ENCODE data around the gene GOLGA6L22.
"Not testable (repeated sequence)": the region's sequence is repeated elsewhere in the genome, so short reads cannot be mapped to it uniquely, and the experiment has no call there.

The GOLGA6L22 gene, protein sequence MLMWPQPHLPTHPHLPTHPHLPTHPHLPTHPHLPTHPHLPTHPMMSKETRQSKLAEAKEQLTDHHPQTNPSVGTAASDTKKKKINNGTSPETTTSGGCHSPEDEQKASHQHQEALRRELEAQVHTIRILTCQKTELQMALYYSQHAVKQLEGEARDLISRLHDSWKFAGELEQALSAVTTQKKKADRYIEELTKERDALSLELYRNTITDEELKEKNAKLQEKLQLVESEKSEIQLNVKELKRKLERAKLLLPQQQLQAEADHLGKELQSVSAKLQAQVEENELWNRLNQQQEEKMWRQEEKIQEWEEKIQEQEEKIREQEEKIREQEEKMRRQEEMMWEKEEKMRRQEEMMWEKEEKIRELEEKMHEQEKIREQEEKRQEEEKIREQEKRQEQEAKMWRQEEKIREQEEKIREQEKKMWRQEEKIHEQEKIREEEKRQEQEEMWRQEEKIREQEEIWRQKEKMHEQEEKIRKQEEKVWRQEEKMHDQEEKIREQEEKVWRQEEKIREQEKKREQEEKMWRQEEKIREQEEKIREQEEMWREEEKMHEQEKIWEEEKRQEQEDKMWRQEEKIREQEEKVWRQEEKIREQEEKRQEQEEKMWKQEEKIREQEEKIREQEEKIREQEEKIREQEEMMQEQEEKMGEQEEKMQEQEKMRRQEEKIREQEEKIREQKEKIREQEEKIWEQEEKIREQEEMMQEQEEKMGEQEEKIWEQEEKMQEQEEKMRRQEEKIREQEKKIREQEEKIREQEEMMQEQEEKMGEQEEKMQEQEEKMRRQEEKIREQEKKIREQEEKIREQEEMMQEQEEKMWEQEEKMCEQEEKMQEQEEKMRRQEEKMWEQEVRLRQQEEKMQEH

DNA sequence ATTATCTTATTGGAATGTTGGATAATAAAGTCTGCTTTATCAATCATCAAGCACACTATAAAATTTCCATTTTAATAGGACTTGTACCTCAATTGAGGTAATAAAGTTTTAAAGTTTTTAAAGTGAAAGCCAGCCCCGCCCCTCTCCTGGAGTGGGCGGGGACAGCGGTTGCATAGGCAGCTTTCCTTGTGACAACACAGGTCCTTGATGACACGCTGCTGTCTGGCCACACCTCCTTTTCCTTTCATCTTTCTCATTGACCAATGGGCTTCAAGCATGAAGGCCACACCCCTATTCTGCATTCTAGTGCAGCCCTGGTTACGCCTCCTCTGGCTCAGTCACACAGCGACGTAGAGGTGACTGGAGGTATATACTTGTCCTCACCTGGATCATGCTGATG, at the start of gene GOLGA6L22:
TSS of gene GOLGA6L22 (plus strand) at position 301 of the 400 bp plus-strand sequence. CDS start at position 392, 91 bp downstream.
- not testable (repeated sequence) for ATAC-seq; H3K27ac Mint-ChIP-seq; H3K9me3 Mint-ChIP-seq; H3K36me3 Mint-ChIP-seq; DNase-seq (ENCODE audit: low spot score in 2 of 2); H3K4me3 Mint-ChIP-seq; H3K4me1 Mint-ChIP-seq

DNA sequence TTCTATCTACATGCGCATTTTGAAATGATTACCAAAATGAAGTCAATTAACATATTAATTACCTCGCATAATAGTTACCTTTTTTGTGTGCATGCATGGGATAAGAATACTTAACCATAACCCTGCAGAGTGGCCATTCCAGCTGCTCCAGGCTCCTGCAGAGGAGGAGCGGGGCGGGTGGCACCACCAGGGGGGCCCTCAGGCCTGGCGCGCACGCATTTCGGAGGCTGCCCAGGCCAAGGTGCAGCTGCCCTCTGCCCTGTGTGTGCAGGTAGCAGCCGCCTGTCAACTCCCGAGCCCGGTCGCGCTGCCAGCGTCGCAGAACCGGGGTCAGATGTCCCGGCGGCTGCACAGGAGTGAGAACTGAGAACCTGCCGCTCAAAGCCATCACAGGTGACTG, 41.4 kb upstream of the GOLGA6L22 start:
- not testable (repeated sequence) for H3K27ac Mint-ChIP-seq; DNase-seq (ENCODE audit: low spot score in 2 of 2); ATAC-seq; H3K9me3 Mint-ChIP-seq; H3K4me3 Mint-ChIP-seq; H3K4me1 Mint-ChIP-seq; H3K36me3 Mint-ChIP-seq

DNA sequence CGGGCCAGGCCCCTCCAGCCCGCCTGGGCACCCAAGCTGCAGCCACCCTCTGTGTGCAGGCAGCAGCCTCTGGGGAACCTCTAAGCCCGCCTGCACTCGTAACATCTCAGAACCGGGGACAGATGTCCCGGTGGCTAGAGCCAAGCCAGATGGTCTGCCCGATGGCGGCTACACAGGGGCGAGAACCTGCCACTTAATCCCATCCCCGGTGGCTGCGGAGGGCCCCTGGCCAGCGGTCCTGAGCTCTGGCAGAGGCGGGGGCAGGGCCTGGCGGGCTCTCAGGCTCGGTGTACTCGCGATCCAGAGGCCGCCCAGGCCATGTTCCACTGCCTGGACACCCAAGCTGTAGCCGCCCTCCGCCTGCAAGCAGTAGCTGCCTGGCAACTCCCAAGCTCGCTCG, 40.9 kb upstream of the GOLGA6L22 start:
- not testable (repeated sequence) for H3K4me3 Mint-ChIP-seq; ATAC-seq; H3K9me3 Mint-ChIP-seq; H3K36me3 Mint-ChIP-seq; DNase-seq (ENCODE audit: low spot score in 2 of 2); H3K27ac Mint-ChIP-seq; H3K4me1 Mint-ChIP-seq

DNA sequence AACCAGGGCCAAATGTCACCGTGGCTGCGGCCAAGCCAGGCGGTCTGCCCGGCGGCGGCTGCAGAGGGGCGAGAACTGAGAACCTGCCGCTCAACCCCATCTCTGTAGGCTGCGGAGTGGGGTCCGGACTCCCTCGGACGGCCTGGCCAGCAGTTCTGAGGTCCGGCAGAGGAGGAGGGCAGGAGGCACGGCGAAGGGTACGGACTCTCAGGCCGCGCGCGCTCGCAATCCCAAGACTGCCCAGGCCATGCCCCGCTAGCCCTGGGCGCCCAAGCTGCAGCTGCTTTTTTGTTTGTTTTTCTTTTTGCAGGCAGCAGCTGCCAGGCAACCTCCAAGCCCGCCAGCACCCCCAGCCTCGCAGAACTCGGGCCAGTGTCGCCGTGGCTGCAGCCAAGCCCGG, 40.5 kb upstream of the GOLGA6L22 start:
- not testable (repeated sequence) for H3K4me3 Mint-ChIP-seq; ATAC-seq; H3K27ac Mint-ChIP-seq; H3K36me3 Mint-ChIP-seq; H3K4me1 Mint-ChIP-seq; H3K9me3 Mint-ChIP-seq; DNase-seq (ENCODE audit: low spot score in 2 of 2)

DNA sequence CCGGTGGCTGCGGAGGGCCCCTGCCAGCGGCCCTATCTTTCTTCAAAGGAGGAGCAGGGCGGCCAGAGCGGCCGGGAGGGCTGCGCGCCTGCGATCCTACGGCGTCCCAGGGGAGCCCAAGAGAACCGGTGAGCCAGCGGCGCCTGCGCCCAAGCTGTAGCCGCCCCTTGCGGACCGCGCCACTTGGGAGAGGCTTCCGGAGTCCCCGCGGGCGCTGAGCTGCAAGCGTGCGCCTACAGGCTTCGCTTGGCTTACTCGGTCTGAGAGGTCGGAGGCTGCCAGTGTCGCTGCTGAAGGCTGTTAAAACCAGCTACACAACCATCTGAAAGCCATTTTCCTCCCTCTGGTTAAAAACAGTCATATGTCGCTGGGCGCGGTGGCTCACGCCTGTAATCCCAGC, 40.0 kb upstream of the GOLGA6L22 start:
- not testable (repeated sequence) for H3K4me1 Mint-ChIP-seq; H3K9me3 Mint-ChIP-seq; ATAC-seq; DNase-seq (ENCODE audit: low spot score in 2 of 2); H3K27ac Mint-ChIP-seq; H3K4me3 Mint-ChIP-seq; H3K36me3 Mint-ChIP-seq

DNA sequence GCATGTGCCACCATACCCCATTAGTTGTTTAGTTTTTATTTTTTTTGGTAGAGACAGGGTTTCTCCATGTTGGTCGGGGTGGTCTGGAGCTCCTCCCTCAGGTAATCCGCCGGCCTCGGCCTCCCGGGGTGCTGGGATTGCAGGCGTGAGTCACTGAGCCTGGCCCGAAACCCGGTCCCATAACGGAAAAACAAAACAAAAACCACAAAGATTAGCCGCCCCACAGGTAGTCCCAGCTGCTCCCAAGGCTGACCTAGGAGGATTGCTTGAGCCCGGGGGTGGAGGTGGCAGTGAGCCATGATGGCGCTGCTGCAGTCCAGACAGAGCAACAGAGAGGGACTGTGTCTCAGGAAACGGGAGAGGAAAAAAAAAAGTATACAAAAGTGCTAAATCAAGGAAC, 38.4 kb upstream of the GOLGA6L22 start:
- H3K4me3 Mint-ChIP-seq; H3K9me3 Mint-ChIP-seq; DNase-seq (ENCODE audit: low spot score in 2 of 2); H3K4me1 Mint-ChIP-seq; H3K36me3 Mint-ChIP-seq; H3K27ac Mint-ChIP-seq; ATAC-seq: not testable (repeated sequence)

DNA sequence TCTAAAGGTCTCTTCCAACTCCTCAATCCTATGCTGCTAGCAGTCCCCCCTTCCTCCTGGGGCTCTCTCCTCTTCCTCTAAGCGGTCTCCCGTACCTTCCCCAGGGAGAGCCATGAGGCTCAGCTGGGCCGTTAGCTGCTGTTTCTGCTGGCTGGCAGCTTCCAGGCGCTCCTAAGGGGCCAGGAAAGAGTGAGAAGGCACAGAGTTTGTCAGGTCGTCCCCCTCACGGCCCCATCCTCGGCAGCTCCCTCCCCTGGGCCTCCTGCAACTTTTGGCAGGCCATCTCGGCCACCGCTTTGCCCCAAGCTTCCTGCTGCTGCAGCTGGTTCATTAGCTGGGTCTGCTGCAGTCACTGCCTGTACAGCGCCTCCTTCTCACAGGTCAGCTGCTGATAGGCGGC, 29.3 kb upstream of the GOLGA6L22 start:
- not testable (repeated sequence) for ATAC-seq; H3K9me3 Mint-ChIP-seq; H3K4me1 Mint-ChIP-seq; H3K4me3 Mint-ChIP-seq; H3K27ac Mint-ChIP-seq; DNase-seq (ENCODE audit: low spot score in 2 of 2); H3K36me3 Mint-ChIP-seq

DNA sequence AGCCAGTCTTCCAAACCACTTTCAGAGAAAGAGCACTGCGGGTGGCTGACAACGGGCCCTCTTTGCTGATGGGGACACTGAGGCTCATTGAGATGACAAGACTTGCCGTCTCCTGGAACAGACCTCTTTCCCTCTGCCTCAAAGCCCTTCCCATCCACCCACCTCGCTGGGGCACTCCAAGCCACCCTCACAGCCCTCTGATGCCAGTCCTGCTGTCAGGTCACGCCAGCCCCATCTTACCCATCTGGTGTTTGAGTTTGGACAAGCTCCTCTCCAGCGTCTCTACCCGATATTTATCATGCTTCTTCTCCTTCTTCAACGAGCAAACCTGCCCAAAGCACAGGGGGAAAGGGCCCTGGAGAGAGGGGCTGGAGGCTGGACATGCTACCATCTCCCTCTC, 27.0 kb upstream of the GOLGA6L22 start:
- H3K27ac Mint-ChIP-seq; DNase-seq (ENCODE audit: low spot score in 2 of 2); H3K4me3 Mint-ChIP-seq; ATAC-seq; H3K36me3 Mint-ChIP-seq; H3K4me1 Mint-ChIP-seq; H3K9me3 Mint-ChIP-seq: not testable (repeated sequence)

DNA sequence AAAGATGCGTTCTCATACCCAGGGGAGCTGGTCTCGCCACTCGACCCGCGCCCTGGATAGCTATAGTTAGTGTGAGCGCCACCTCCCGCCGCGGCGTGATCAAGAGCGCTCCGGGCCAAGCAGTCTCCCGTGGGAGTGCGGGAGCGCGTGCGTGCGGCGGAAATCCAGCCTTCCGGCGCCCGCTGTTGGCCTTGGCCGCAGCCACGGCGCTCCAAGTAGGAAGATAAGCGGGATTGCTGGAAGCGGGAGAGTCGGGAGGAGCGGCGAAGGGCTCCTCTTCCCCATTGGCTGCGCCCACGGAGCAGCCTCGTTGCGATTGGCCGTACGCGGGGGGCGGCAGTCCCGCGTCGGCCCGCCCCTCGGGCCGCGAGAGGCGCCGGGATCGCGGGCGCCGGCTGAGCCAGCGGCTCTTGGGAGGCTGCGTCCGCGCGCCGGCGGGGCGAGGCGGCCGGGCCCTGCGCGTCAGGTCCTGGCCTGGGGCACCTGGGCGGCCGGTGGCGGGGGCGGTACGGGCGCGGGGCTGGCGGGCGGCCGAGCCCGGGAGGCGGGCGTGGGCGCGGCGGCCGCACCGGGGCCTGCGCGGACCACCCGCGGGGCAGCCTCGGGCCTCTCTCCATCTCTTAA, 35.9 kb downstream of the GOLGA6L22 start:
- not testable (repeated sequence) for H3K27ac Mint-ChIP-seq, H3K36me3 Mint-ChIP-seq, H3K4me1 Mint-ChIP-seq, H3K9me3 Mint-ChIP-seq
- peak overlapping the region; percentile 57 for H3K4me3 Mint-ChIP-seq
- peak; percentile 13 to 60 for DNase-seq (ENCODE audit: low spot score in 2 of 2)
- peak; percentile 47 for ATAC-seq

DNA sequence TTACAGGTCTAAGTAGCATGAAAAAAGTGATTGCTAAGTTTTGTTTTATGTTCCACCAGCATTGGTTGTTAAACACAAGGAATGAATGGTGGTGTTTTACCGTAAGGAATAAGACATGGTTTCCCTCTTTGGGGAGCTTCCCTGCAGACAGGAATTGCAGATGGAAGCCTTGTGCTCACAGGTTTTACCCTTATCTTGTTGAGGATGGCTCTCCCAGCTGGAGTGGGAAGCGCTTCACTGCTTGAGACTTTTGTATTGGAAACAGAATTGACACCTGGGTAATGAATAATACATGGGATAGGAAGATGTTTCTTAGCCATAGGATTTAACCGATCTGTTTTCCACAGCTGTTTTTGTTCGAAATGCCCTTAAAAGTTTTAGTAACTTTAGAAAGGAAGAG, 38.5 kb downstream of the GOLGA6L22 start:
- not testable (repeated sequence) for ATAC-seq; DNase-seq (ENCODE audit: low spot score in 2 of 2); H3K4me1 Mint-ChIP-seq; H3K9me3 Mint-ChIP-seq; H3K4me3 Mint-ChIP-seq; H3K36me3 Mint-ChIP-seq; H3K27ac Mint-ChIP-seq

DNA sequence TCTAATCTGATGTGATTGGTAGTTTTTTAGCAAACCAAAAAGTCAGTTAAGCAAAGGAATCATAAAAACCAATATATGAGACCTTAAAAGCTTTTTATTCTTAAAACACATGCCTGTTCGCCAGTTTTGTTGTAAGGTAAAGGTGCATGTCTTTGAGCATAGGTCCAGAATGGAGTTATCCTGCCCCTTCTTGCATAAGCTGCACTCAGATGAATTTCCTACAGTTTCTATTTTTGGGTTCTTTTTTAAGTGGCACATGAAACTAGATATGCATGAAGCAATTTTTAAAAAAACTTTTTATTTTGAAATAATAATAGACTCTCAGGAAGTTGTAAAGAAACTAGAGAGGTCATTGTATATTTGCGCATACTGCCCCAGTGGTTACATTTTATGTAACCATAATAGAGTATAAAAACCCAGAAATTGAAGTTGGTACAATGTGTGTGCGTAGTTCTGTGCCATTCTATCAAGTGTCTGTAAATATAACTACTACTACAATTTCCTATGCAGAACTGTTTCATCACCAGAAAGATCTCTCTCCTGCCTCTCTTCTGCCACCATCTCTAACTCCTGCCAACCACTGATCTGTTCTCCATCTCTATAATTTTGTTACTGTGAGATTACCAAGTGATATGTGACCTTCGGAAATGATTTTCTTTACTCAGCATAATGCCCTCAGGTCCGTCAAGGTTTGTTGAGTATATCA, 39.7 kb downstream of the GOLGA6L22 start:
- DNase-seq (ENCODE audit: low spot score in 2 of 2); H3K36me3 Mint-ChIP-seq; ATAC-seq; H3K4me3 Mint-ChIP-seq; H3K27ac Mint-ChIP-seq; H3K4me1 Mint-ChIP-seq; H3K9me3 Mint-ChIP-seq: not testable (repeated sequence)

DNA sequence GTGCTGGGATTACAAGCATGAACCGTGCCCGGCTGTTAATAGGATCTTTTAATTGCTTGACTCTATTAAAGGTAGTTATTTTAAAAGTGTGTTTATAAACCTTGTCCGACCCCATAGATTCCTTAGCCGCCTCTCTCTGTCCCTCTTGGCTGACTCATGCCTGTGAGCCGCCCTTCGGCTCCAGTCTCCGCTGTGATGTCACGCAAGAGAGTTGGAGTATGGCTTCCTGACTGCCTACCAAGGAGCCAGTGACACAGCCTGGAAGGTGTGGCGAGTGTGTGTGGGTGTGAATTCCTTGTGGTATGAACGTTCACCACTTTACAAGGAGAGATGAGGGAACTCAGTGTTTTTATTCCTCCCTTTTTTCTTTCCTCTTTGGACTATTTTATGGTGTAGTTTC, 43.6 kb downstream of the GOLGA6L22 start:
- not testable (repeated sequence) for H3K4me1 Mint-ChIP-seq; H3K36me3 Mint-ChIP-seq; H3K9me3 Mint-ChIP-seq; ATAC-seq; DNase-seq (ENCODE audit: low spot score in 2 of 2); H3K27ac Mint-ChIP-seq; H3K4me3 Mint-ChIP-seq

DNA sequence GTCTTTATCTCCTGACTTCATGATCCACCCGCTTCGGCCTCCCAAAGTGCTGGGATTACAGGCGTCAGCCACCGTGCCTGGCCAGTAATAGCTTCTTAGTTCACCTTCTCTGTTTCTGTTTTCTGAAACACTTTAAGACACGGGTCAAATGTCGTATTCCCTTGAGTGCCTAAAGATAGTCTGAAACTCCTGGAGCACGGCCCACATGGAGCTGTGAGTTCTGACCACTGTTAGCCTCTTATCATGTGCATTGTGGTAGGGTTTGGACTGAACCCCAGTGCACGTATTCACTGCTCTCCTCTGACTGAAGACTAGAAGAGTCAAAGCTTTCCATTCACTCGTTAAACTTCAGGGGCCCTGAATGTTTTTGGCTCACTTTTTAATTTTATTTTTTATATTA, 48.3 kb downstream of the GOLGA6L22 start:
- not testable (repeated sequence) for H3K4me1 Mint-ChIP-seq; H3K27ac Mint-ChIP-seq; DNase-seq (ENCODE audit: low spot score in 2 of 2); H3K4me3 Mint-ChIP-seq; H3K36me3 Mint-ChIP-seq; H3K9me3 Mint-ChIP-seq; ATAC-seq

DNA sequence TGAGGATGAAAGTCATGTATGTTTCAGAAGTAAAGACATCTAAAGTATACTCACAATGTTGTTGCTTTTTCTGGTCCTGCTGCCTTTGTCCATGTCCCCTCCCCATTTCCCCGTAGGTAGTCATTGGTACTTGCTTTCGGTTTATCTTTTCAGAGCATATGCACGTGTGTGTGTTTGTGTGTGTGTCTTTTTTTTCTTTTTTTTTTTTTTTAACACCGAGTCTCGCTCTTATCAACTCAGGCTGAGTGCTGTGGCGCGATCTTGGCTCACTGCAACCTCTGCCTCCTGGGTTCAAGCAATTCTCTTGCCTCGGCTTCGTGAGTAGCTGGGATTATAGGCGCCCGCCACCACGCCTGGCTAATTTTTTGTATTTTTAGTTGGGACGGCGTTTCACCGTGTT, 57.4 kb downstream of the GOLGA6L22 start:
- H3K9me3 Mint-ChIP-seq; H3K27ac Mint-ChIP-seq; H3K4me1 Mint-ChIP-seq; ATAC-seq; H3K4me3 Mint-ChIP-seq; H3K36me3 Mint-ChIP-seq; DNase-seq (ENCODE audit: low spot score in 2 of 2): not testable (repeated sequence)
